ENCODE data around the gene HS6ST3.

DNA sequence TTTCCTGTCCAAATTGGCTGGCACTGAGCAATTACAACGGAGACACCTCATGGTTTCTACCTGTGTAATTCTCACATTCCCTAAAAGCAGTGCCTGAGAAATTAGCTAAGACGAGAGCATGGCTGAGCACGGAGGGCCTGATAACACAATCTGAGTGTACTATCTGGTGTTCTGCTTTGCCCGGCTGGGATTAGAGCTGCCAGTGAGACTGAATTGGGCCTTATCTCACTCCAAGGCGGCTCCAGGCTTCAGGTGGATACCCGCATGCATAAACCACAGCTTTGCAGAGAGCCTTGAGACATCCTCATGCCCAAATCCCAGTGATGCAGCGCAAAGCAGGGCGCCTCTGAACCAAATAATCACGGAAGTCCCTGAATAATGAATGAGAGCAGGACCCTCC is 732.1 kb downstream of the HS6ST3 start:
- TF ChIP-seq POLR2AphosphoS5 (IDR thresholded peaks at IDR 0.05; ENCODE audit: low read depth, low read length), result no peak
- no peak for TF ChIP-seq TAF1 (IDR thresholded peaks at IDR 0.05; ENCODE audit: borderline replicate concordance, low read depth, low read length)

Measured in GM12892 (cell line).